IMR-90 (cell line): Measurements from ENCODE around the gene TSHZ3. TPM values are rescaled to one million over a fixed set of nuclear protein-coding genes. Genes with fewer than 3 reads are reported as not detected.

ENCODE experiments used
- ATAC-seq: fragments of 200-7000 bp; cut with Tn5 transposase; 2 replicates; pipeline ENCODE4 v1.9.1; 2020; ENCODE audit warnings: low read depth, mild to moderate bottlenecking, moderate library complexity
- BruUV-seq: library from RNA; stranded (reverse); fragments of 400-500 nt; replicated peaks from 2 replicates; lab custom pipeline; 2021; lab: Mats Ljungman, UMichigan
- CTCF ChIA-PET: fragments of 300-600 bp; formaldehyde crosslinking; extraction: SDS; loops from one replicate; lab custom pipeline; 2021; ENCODE audit warnings: antibody characterized with exemption; lab: Yijun Ruan, JAX
- POLR2A ChIA-PET: fragments of 300-600 bp; sonication (Branson Sonifier 250); formaldehyde crosslinking; loops from one replicate; lab custom pipeline; 2022; ENCODE audit warnings: antibody characterized with exemption; ENCODE audit not compliant: unreplicated experiment; lab: Charles Lee
- DNase-seq: peaks from one replicate; pipeline ENCODE4 v3.0.0; 2013
- H2AFZ ChIP-seq: replicated peaks from 2 replicates; pipeline ENCODE3; 2013; ENCODE audit warnings: low read length, mild to moderate bottlenecking; ENCODE audit not compliant: poor library complexity
- H2AK5ac ChIP-seq: 2 replicates; pipeline ENCODE4 v1.6.1; 2013; ENCODE audit warnings: low read depth, low read length, inconsistent platforms
- H2AK9ac ChIP-seq: replicated peaks from 2 replicates; pipeline ENCODE3; 2013; ENCODE audit warnings: mild to moderate bottlenecking, low read depth, low read length, moderate library complexity; ENCODE audit not compliant: poor library complexity
- H2BK120ac ChIP-seq: 2 replicates; pipeline ENCODE4 v1.6.1; 2013; ENCODE audit warnings: low read depth, low read length, inconsistent platforms
- H2BK15ac ChIP-seq: 3 replicates; pipeline ENCODE4 v1.6.1; 2013; ENCODE audit warnings: low read depth, low read length, inconsistent platforms
- H2BK20ac ChIP-seq: 2 replicates; pipeline ENCODE4 v1.6.1; 2013; ENCODE audit warnings: low read depth, mild to moderate bottlenecking, inconsistent platforms, low read length, moderate library complexity
- H2BK5ac ChIP-seq: 2 replicates; pipeline ENCODE4 v1.6.1; 2013; ENCODE audit warnings: mild to moderate bottlenecking, low read depth, low read length, inconsistent platforms; ENCODE audit not compliant: poor library complexity, severe bottlenecking
- H3K14ac ChIP-seq: replicated peaks from 2 replicates; pipeline ENCODE4 v1.6.1; 2013; ENCODE audit warnings: low read depth, low read length, inconsistent platforms
- H3K18ac ChIP-seq: 2 replicates; pipeline ENCODE4 v1.6.1; 2013; ENCODE audit warnings: low read depth, low read length, control low read depth
- H3K23ac ChIP-seq: 2 replicates; pipeline ENCODE4 v1.6.1; 2013; ENCODE audit warnings: low read depth, low read length, inconsistent platforms
- H3K27ac ChIP-seq: 2 replicates; pipeline ENCODE4 v1.5.1; 2013; ENCODE audit warnings: mild to moderate bottlenecking, control low read depth, low read length; ENCODE audit not compliant: insufficient read depth
- H3K27me3 ChIP-seq: 2 replicates; pipeline ENCODE4 v1.6.1; 2013; ENCODE audit warnings: low read length; ENCODE audit not compliant: control insufficient read depth, insufficient read depth
- H3K36me3 ChIP-seq: 2 replicates; pipeline ENCODE4 v1.6.1; 2013; ENCODE audit warnings: low read length, mixed read lengths; ENCODE audit not compliant: control insufficient read depth, insufficient read depth
- H3K4ac ChIP-seq: 2 replicates; pipeline ENCODE4 v1.6.1; 2013; ENCODE audit warnings: low read depth, low read length, inconsistent platforms
- H3K4me1 ChIP-seq: 2 replicates; pipeline ENCODE4 v1.6.1; 2013; ENCODE audit warnings: low read length, mixed read lengths; ENCODE audit not compliant: control insufficient read depth, insufficient read depth
- H3K4me2 ChIP-seq: 2 replicates; pipeline ENCODE4 v1.6.1; 2013; ENCODE audit warnings: low read depth, mild to moderate bottlenecking, control low read depth, low read length, moderate library complexity
- H3K4me3 ChIP-seq: 2 replicates; pipeline ENCODE4 v1.5.1; 2013; ENCODE audit warnings: low read depth, mild to moderate bottlenecking, control low read depth, low read length, moderate library complexity; ENCODE audit not compliant: insufficient read depth
- H3K56ac ChIP-seq: 2 replicates; pipeline ENCODE4 v1.6.1; 2013; ENCODE audit warnings: low read length, inconsistent platforms; ENCODE audit not compliant: insufficient read depth; ENCODE audit errors: extremely low read depth
- H3K79me1 ChIP-seq, 2 experiments: 2 replicates each; pipeline ENCODE4 v1.6.1; 2013; ENCODE audit warnings: low read length in 2 of 2, inconsistent platforms in 1 of 2, low read depth in 1 of 2
- H3K9ac ChIP-seq: 2 replicates; pipeline ENCODE4 v1.6.1; 2013; ENCODE audit warnings: low read depth, low read length, control low read depth
- H3K9me1 ChIP-seq: 2 replicates; pipeline ENCODE4 v1.6.1; 2013; ENCODE audit warnings: low read length, inconsistent platforms; ENCODE audit not compliant: insufficient read depth
- H3K9me3 ChIP-seq: 2 replicates; pipeline ENCODE4 v1.6.1; 2013; ENCODE audit warnings: low read length; ENCODE audit not compliant: control insufficient read depth, insufficient read depth
- H4K20me1 ChIP-seq: 2 replicates; pipeline ENCODE4 v1.6.1; 2013; ENCODE audit warnings: low read length, inconsistent platforms; ENCODE audit not compliant: insufficient read depth
- H4K5ac ChIP-seq: 2 replicates; pipeline ENCODE4 v1.6.1; 2013; ENCODE audit warnings: mild to moderate bottlenecking, low read depth, low read length, control low read depth
- H4K8ac ChIP-seq, 2 experiments: 2 replicates each; pipeline ENCODE4 v1.6.1; 2013; ENCODE audit warnings: low read depth in 2 of 2, low read length in 2 of 2, control low read depth in 1 of 2, inconsistent platforms in 1 of 2
- H4K91ac ChIP-seq: 2 replicates; pipeline ENCODE4 v1.6.1; 2013; ENCODE audit warnings: low read depth, low read length, inconsistent platforms; ENCODE audit not compliant: insufficient read depth
- CEBPB ChIP-seq: IDR thresholded peaks from 2 replicates; pipeline ENCODE4 v1.6.1; 2012; ENCODE audit warnings: low read depth, low read length, improper control_type of control experiment
- FOS ChIP-seq: fragments of 150-350 bp; IDR thresholded peaks from 2 replicates; pipeline ENCODE4 v1.6.1; 2016; ENCODE audit warnings: low read depth, low read length
- MAFK ChIP-seq: IDR thresholded peaks from 2 replicates; pipeline ENCODE4 v1.6.1; 2012; ENCODE audit warnings: low read depth, low read length, improper control_type of control experiment
- MAZ ChIP-seq: IDR thresholded peaks from 2 replicates; pipeline ENCODE4 v1.6.1; 2012; ENCODE audit warnings: low read depth, mild to moderate bottlenecking, low read length, improper control_type of control experiment, moderate library complexity, borderline replicate concordance
- MXI1 ChIP-seq: IDR thresholded peaks from 2 replicates; pipeline ENCODE4 v1.6.1; 2012; ENCODE audit warnings: low read depth, mild to moderate bottlenecking, low read length, moderate library complexity, borderline replicate concordance
- NFE2L2 ChIP-seq: fragments of 150-350 bp; IDR thresholded peaks from 2 replicates; pipeline ENCODE4 v1.6.1; 2016; ENCODE audit warnings: low read depth, mild to moderate bottlenecking, low read length
- RAD21 ChIP-seq: IDR thresholded peaks from 2 replicates; pipeline ENCODE4 v1.6.1; 2012; ENCODE audit warnings: low read length, improper control_type of control experiment
- RFX5 ChIP-seq: IDR thresholded peaks from 2 replicates; pipeline ENCODE4 v1.8.0; 2012; ENCODE audit warnings: low read depth, mild to moderate bottlenecking, low read length, moderate library complexity
- SMC3 ChIP-seq: fragments of 150-350 bp; IDR thresholded peaks from 2 replicates; pipeline ENCODE4 v1.6.1; 2016; ENCODE audit warnings: low read depth, mild to moderate bottlenecking, antibody characterized with exemption, low read length, moderate library complexity
- whole genome bisulfite sequencing, 2 experiments: methylation state at CpG; one replicate each; pipeline versions ENCODE4 v1.1.5 to v1.1.7; 2013; ENCODE audit warnings: missing lambda C conversion rate in 2 of 2; ENCODE audit not compliant: insufficient read length in 1 of 2; ENCODE audit errors: extremely low coverage in 2 of 2; 5-methylcytosine and 5-hydroxymethylcytosine counted together
- dilution Hi-C: fragments of 300-500 bp; cut with HindIII; formaldehyde crosslinking; loops from one replicate; pipeline ENCODE4 v1.14.3; 2018; ENCODE audit warnings: low sequenced_read_pairs; ENCODE audit not compliant: unreplicated experiment
- in situ Hi-C: fragments of 300-500 bp; cut with MboI; formaldehyde crosslinking; loops from 3 replicates; pipeline ENCODE4 v1.14.3; 2019; ENCODE audit warnings: low sequenced_read_pairs, inconsistent platforms, mixed read lengths
- intact Hi-C: fragments of 100-400 bp; cut with micrococcal nuclease; formaldehyde crosslinking; loops from 2 replicates; pipeline ENCODE4 v1.10.0; 2022
- polyA plus RNA-seq, 3 experiments: library from polyadenylated mRNA; depleted of rRNA; stranded (reverse); fragments of >200 nt; gene quantifications; 2 replicates each; pipeline ENCODE4 v1.2.3, GENCODE V29; 2012; ENCODE audit warnings: low replicate concordance in 1 of 3
- total RNA-seq: library from RNA; depleted of rRNA; stranded (reverse); fragments of >200 nt; gene quantifications from 2 replicates; pipeline ENCODE4 v1.2.3, GENCODE V29; 2012
- TF ChIP-seq, protein P1 (sequence below): fragments of 150-350 bp; IDR thresholded peaks from 2 replicates; pipeline ENCODE4 v1.6.1; 2016; ENCODE audit warnings: low read depth, mild to moderate bottlenecking, low read length, moderate library complexity, borderline replicate concordance
- TF ChIP-seq, protein P2 (sequence below): fragments of 150-350 bp; IDR thresholded peaks from 2 replicates; pipeline ENCODE4 v1.6.1; 2017; ENCODE audit warnings: mild to moderate bottlenecking, antibody characterized with exemption, low read length, low read depth

The TSHZ3 gene
- total and polyA plus RNA-seq, 2 of the 4 experiments (the other 2 are of a cell fraction), result 8.1 to 13.0 TPM

DNA sequence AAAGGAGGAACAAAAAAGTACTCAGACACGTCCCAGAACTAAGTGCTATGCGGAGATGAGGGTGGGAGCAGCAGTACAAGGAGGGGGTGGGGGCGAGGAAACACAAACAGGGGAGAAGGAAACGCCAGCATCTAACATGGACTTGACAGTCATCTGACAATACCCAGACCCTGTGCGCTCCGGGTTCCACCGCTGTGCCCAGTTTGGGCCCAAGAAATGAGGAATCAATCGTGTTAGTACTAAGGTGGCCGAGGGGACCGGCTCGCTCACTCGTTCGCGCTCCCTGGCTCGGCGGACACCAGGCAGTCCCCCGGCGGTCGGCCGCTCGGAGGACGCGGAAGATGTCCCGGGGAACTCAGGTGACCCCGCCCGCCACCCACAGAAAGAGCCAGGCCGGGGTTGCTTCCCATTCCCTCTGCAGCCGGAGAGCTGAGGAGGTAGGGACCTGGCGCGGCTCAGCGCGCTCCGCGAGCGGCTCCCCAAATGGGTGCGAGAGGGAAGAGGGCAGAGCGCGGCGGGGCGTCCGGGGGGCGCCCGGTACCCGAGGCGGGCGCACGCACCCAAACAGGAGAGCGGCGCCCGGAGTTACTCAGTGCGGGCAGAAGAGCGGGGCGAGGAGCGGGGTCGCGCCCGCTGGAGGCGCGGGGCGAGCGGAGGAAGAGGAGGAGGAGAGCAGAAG is 616 bp downstream of the TSHZ3 start:
- Histone ChIP-seq H4K20me1 (peaks cover 46% of the 10 kb centered on the region), H2AFZ (peak overlapping the region; percentile 86), H2BK15ac (0 out of 3 replicates have a peak overlapping the region, but pooled peaks have one; percentile 29), H4K5ac (peak overlapping the region; percentile 61), H3K18ac (peak overlapping the region; percentile 78), H3K9me3 (no peaks in the 10 kb centered on the region), H2BK5ac (peak overlapping the region; percentile 79), H3K27ac (peak overlapping the region; percentile 90), H3K23ac (peak overlapping the region; percentile 99), H3K56ac (peak overlapping the region; percentile 20; the same call in 1 of the 2 replicates), H4K91ac (peak overlapping the region; percentile 67), H4K8ac (peak overlapping the region; percentile 0 to 57; a peak in 2 of 4 replicates), H3K4me2 (peak overlapping the region; percentile 96), H2BK120ac (peak overlapping the region; percentile 74), H2BK20ac (no peak overlapping the region), H2AK5ac (peak overlapping the region; percentile 63), H3K4ac (peak overlapping the region; percentile 79), H3K14ac (peak overlapping the region; percentile 93), H3K4me1 (peaks cover 21% of the 10 kb centered on the region), H3K79me1 (peaks cover 28 to 66% of the 10 kb centered on the region in 2 experiments), H3K9ac (peak overlapping the region; percentile 94), H3K4me3 (peak overlapping the region; percentile 93), H3K9me1 (peaks cover 15% of the 10 kb centered on the region), H2AK9ac (peak overlapping the region; percentile 91), H3K27me3 (no peaks in the 10 kb centered on the region), H3K36me3 (peaks cover 6% of the 10 kb centered on the region)
- in situ Hi-C loops (loop anchor here (25.0 kb wide), 1 partner anchor 1014 kb away; no protein-coding TSS in a partner anchor), intact Hi-C loops (loop anchor here (1.0 to 5.0 kb wide), 3 partner anchors 12 to 222 kb away; no protein-coding TSS in a partner anchor), dilution Hi-C loops (no loop called here)
- ChIA-PET POLR2A (no interaction called here), CTCF (no interaction called here)
- 0% methylated on average over 22 of the region's 61 CpGs; no CpG with 5 or more reads in 1 of the 2 experiments for WGBS, 2 experiments
- no peak for DNase-seq
- TF ChIP-seq, protein P1, sequence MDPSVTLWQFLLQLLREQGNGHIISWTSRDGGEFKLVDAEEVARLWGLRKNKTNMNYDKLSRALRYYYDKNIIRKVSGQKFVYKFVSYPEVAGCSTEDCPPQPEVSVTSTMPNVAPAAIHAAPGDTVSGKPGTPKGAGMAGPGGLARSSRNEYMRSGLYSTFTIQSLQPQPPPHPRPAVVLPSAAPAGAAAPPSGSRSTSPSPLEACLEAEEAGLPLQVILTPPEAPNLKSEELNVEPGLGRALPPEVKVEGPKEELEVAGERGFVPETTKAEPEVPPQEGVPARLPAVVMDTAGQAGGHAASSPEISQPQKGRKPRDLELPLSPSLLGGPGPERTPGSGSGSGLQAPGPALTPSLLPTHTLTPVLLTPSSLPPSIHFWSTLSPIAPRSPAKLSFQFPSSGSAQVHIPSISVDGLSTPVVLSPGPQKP, result no peak
- no peak for TF ChIP-seq RAD21
- no peak for TF ChIP-seq RFX5
- TF ChIP-seq SMC3, result no peak
- no peak for TF ChIP-seq MAZ
- no peak for TF ChIP-seq MXI1
- no peak for TF ChIP-seq CEBPB
- no peak for TF ChIP-seq FOS
- TF ChIP-seq NFE2L2, result no peak
- TF ChIP-seq, protein P2, sequence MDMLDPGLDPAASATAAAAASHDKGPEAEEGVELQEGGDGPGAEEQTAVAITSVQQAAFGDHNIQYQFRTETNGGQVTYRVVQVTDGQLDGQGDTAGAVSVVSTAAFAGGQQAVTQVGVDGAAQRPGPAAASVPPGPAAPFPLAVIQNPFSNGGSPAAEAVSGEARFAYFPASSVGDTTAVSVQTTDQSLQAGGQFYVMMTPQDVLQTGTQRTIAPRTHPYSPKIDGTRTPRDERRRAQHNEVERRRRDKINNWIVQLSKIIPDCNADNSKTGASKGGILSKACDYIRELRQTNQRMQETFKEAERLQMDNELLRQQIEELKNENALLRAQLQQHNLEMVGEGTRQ, result no peak
- TF ChIP-seq MAFK, result no peak
- BruUV-seq, result no TSS peak
- ATAC-seq, result peak; percentile 0; the same call in 1 of the 2 replicates
